CD4-positive, alpha-beta T cell treated with Interleukin-12 subunit alpha and Interleukin-12 subunit beta, for 1 hour (primary cell): ENCODE data around the gene VPS18.

Experiments used
- DNase-seq: peaks from one replicate; pipeline ENCODE4 v3.0.0-alpha.2; 2020

VPS18 gene

DNA sequence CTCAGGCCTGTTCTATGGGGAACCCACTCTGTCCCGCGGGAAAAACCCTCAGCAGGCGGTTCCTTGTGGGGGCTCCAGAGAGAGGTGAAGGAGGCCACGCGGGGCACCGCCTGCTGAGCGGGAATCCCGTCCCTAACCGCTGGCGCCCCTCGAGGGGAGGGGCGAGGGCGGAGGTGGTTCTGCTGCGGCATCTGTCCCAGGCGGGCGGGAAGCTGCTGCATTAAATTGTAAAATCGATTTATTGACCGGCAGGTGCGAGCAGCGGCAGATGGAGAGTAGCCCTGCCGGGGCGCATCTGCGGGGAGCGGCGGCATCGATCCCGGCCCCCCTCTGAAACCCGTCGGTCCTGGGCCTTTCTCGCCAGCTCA, 31.2 kb downstream of the VPS18 start:
- DNase-seq = no peak

DNA sequence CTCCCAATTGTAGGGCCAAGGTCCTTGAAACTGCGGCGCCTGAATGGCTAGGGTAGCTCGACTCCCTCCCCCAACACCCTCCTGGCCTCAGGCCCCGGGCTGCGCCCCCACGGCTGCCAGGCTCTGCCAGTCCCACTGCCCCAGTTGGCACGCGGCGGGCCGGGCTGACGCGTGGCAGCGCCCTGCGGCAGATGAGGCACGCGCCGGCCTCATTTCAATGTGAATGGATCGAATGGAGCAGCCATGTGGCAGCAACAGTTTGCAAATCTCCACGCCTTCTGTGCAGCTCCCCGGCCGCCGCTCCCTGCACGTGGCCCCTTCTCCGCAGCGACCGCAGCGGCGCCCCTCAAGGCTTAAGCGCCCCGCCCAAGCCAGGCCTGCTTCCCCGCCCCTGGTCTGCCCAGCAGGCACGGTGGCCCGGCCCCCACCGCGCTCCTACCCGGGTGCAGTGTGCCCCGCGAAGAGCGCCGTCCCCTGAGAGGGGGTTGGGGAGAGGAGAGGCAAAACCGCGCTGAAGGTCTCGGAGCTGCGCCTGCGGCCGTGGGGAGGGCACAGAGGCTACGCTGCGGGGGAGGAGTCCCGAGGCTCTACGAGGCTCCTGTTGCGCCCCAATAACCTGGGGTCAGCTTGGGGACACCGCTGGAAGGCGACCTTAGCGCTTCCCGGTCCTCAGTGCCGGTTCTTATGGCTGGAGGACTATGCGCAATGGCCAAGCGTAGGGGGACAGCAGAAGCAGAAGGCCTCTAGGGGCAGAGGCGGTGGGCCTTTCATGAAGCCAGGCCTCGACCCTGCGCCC, 31.8 kb downstream of the VPS18 start:
- DNase-seq = no peak

DNA sequence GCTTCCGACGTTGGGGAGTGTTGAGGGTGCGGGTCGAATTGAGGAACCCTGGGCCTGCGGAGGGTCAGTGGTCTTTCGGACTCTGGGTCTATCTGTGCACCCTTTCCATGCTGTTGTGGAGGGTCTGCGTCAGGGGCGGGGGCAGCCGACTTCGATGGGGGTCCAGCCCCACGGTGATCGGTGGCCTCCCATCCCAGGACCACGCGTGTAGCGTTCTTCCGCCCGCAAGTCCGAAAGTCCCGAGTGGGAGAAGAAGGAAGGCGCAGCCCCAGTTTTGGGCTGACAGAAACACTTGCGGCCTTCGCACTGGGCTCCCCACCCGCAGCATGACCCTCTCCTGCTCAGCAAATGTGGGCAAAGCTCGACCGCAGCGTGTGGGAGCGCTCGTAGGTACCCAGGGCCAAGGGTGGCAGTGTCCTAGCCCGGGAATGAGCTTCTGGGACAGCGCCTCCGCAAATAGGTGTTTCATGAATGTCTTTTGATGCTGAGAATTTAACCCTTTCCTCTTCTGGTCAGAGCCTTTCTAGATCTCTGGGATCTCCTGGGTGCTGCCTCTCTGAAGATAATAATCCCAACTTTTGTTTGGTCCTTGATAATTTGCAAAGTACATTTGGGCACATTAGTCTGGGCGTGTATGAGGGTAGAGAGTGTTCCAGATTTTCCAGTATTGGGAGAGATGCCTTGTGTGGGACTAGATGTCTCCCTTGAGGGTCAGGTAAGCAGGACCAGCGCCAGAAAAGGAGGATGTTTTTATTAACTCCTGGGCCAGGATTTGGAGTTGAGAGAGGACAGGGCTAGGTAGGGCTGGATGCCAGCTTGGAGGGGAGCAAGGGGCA, 32.6 kb downstream of the VPS18 start:
- DNase-seq = no peak

DNA sequence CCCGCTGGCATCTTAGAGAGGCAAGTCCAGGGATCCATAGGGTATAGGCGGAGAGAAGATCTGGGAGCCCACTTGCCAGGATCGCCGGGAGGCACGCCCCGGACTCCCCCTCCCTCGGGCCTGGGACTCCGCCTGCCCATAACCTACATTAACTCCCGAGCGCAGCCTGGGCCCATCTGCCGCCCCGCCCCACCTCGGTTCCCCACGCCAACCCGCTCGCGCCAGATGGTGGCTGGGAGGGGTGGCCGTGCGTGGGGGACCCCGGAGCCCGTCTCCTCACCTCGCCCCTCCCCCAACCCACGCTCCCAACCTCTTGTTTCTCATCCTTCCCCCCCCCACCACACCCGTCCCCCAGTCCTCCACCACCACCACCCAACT, 33.2 kb downstream of the VPS18 start:
- no peak for DNase-seq

DNA sequence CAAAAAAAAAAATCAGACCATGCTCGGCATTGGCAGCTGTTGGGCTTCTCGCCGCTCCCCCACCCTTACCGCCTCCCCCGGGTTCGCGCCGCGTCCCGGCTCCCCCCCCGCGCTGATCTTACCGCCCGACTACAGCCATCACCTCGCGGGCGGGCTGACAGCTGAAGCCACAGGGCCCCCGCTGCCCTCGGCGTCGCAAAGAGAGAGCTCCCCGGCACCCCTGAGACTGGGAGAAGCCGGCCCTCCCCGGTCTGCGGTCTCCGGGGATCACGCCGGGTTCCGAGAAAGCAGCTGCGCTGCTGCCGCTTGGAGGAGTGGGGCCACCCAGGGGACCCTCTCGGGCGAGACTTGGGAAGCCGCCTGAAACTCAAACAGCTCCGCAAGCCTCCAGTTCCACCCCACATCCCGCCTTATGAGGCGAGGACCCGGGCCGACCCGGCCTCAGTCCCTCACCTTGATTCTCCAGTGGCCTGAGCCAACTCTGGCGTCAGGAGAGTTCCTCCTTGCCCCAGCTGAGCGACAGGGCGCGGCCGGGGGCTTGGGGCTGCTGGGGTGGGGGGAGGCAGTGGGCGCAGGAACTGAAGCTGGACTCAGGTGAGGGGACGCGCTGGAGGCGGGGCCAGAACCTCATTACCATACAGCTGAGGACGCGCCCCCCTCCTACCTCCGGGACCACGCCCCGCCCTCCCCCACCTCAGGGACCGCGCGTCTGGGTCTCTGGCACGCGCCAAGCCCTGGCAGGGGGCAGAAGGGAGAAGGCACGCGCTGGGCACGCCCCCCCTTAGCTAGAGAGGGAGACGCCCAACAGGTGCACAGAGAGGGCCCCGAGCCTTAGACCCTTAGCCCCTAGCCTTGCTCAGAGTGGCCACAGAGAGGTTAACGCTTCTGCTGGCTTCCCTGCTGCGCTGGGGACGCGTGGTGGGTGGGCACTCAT, 33.9 kb downstream of the VPS18 start:
- no peak for DNase-seq

DNA sequence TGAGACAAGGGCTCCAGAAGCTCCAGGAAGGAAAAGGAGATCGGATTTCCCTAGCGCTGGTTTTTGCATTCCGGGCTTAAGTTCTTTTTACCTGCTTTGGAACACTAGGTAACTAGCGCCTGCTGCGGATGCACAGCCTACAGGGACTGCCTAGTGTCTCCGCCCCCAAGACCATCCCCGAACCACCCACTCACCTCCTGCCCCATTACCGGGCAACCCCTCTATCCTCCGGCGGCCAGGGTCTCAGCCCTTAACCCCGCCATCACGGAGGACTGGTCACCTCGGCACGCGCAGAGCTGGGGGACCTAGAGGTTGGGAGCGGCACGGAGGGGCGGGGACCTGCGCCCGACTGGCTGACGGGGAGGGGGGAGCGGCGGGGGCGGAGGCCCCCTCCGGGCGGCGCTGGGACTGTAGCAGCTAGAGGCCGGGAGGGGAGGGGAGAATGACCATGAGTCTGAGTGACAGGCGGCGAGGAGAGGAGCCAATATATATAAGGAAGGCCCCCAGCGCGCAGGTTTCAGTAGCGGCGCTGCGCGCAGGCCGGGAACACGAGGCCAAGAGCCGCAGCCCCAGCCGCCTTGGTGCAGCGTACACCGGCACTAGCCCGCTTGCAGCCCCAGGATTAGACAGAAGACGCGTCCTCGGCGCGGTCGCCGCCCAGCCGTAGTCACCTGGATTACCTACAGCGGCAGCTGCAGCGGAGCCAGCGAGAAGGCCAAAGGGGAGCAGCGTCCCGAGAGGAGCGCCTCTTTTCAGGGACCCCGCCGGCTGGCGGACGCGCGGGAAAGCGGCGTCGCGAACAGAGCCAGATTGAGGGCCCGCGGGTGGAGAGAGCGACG, 34.8 kb downstream of the VPS18 start, which contains the start of gene DLL4:
DLL4 (plus strand) TSS at position 520 of the 839 bp plus-strand sequence. CDS start 329 bp downstream, outside the sequence.
- no peak for DNase-seq

DNA sequence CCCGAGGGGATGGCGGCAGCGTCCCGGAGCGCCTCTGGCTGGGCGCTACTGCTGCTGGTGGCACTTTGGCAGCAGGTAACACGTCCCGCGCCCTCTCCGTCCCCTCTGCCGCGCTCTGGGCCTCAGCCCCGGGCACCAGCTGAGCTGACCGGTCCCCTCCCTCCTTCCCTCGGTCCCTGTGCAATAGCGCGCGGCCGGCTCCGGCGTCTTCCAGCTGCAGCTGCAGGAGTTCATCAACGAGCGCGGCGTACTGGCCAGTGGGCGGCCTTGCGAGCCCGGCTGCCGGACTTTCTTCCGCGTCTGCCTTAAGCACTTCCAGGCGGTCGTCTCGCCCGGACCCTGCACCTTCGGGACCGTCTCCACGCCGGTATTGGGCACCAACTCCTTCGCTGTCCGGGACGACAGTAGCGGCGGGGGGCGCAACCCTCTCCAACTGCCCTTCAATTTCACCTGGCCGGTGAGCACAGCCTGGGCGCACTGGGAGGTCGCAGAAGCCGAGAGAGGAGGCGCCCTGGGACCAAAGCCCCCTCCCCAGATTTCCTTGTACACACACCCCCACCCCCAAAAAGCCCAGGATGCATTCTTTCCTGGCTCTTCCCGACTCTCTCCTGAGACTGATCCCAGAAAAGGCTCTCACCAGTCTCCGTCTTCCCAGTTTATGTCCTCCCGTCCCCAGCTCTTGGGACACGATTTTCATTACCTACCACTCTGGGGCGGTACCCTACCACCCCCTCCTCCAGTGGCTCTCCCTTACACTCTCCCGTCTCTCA, 35.6 kb downstream of the VPS18 start:
- no peak for DNase-seq

DNA sequence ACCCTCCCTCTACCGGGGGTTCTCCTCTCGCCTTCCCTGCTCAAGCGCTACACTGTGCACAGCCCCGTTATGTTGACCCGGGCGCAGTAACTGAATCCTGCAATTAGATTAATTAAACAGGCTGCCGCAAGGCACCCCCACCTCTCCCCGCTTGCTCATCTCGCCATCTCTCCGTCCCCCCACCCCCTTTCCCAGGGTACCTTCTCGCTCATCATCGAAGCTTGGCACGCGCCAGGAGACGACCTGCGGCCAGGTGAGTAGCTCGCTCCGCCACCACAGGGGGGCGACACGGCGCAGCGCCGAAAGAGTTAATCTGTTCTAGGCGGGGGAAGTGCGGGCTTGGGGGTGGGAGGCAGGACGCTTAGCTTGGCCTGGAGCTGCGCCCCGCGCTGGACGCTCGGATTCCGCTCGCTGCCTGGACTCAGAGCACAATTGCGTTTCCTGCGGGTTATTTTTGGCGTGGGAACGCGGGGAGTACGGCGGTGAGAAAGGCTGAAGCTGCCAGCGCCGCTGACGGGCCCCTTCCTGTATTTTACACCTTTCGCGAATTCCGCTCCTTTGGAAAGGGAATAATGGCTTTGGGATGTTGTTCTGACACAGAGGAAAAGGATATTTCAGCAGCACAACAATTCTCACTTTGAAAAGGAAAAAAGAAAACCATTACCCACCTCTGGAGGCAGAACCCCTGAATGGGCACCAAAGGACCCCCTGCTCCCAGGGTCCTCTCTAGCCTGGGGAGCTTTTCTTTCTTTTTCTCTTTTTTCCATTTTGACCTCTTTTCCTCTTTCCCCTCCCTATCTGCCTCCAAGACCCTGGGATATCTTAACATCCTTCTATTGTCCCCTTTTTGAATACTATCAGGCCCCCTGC, 36.4 kb downstream of the VPS18 start:
- DNase-seq = no peak

DNA sequence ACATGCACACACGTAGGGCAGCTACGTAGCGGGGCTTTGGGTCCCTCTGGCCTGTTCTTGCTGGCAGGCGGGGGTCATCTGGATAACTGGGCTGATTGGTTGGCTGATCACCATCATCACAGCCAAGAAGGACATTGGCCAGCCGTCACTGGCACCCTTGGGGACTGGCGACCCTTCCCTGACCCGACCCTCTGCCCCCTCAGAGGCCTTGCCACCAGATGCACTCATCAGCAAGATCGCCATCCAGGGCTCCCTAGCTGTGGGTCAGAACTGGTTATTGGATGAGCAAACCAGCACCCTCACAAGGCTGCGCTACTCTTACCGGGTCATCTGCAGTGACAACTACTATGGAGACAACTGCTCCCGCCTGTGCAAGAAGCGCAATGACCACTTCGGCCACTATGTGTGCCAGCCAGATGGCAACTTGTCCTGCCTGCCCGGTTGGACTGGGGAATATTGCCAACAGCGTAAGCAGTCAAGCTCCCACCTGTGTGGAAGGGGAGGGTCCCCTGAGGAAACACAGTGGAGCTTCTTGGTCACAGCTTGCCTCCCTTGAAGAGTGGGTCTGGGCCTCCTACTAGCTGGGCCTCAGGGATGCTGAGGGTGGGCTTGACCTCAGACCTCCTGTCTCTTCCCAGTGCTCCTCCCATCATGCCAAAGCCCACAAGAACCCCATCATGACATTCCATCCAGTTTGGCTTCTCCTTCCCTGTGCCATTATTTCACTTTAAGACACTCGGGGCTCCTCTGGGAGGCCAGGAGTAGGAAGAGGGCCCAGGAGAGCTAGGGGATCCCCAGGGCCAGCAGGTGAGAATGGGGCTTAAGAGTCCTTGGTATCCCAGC, 37.3 kb downstream of the VPS18 start:
- no peak for DNase-seq

DNA sequence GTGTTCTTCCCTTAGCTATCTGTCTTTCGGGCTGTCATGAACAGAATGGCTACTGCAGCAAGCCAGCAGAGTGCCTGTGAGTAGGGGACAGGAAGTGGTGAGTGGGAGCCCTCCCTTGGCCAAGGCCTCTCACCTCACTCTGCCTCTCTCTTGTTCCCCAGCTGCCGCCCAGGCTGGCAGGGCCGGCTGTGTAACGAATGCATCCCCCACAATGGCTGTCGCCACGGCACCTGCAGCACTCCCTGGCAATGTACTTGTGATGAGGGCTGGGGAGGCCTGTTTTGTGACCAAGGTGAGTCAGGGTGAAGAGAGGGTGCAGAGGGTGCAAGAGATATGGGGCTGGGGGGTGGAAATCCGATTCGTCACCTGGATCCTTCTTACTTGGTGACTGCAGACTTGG, 37.9 kb downstream of the VPS18 start:
- no peak for DNase-seq

DNA sequence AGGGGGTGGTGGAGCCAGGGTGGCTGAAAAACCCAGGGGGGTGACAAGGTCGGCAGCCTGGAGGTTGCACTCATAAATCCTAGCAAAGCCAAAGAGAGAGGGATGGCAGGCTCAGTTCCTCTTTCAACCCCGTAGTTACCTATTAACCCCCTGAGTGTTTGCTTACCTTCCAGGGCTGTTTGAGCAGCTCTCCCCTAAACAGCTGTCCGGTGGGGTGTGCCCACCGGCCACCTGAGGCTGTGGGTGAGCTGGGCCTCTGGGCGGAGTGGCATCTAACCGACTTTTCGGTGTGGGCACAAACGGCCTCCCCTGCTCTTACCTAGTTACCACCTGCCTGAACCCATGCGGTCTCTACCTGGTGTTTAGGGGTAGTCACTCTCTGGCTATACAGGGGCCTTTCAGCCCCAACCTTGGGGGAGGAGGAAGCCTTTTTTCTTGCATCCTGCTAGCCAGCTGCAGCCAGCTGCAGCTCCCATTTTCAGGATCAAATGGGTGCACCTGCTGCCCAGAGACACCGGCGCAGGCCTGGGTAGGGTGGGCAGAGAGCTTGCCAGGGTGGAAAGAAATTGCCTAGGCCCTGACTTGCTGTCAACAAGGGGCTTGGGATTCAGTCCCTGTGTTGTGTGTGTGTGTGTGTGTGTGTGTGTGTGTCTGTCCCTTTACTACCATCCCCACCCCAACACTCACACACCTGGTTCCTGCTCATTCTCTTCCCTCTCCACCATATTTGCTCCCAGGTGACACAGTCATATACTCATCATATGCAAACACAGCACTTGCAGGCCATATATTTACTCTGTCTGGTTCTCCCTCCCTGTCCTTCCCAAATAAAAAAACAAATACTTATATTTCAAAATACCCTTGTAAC, 38.6 kb downstream of the VPS18 start:
- DNase-seq = no peak

DNA sequence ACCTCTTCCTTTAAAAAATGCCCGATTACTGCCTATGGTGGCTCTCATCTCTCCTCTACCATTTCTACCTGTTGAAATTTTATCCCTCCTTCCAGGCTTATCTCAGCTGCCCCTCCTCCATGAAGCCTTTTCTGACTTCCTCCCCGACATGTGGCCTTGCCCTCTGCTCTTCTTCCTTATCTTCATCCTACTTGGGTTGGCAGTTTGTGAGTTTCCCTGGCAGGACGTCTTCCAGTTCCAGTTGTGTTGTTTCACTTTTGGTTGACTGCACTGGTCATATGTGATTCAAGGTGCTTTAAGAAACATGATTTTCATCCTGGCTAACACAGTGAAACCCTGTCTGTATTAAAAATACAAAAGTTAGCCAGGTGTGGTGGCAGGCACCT, 39.3 kb downstream of the VPS18 start:
- DNase-seq = no peak

DNA sequence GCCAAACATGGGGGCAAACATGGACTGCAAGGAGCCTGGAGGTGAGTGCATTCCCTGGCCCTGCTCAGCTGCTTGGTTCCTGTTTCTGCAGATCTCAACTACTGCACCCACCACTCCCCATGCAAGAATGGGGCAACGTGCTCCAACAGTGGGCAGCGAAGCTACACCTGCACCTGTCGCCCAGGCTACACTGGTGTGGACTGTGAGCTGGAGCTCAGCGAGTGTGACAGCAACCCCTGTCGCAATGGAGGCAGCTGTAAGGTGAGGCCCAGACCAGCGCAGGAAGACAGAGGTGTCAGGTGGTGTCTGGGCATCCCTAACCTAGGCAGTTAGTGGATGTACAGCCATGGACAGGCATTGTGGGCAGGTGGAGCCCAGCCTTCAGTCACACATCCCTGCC, 40.2 kb downstream of the VPS18 start:
- DNase-seq = no peak

DNA sequence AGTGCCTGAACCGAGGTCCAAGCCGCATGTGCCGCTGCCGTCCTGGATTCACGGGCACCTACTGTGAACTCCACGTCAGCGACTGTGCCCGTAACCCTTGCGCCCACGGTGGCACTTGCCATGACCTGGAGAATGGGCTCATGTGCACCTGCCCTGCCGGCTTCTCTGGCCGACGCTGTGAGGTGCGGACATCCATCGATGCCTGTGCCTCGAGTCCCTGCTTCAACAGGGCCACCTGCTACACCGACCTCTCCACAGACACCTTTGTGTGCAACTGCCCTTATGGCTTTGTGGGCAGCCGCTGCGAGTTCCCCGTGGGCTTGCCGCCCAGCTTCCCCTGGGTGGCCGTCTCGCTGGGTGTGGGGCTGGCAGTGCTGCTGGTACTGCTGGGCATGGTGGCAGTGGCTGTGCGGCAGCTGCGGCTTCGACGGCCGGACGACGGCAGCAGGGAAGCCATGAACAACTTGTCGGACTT, 42.0 kb downstream of the VPS18 start:
- no peak for DNase-seq

DNA sequence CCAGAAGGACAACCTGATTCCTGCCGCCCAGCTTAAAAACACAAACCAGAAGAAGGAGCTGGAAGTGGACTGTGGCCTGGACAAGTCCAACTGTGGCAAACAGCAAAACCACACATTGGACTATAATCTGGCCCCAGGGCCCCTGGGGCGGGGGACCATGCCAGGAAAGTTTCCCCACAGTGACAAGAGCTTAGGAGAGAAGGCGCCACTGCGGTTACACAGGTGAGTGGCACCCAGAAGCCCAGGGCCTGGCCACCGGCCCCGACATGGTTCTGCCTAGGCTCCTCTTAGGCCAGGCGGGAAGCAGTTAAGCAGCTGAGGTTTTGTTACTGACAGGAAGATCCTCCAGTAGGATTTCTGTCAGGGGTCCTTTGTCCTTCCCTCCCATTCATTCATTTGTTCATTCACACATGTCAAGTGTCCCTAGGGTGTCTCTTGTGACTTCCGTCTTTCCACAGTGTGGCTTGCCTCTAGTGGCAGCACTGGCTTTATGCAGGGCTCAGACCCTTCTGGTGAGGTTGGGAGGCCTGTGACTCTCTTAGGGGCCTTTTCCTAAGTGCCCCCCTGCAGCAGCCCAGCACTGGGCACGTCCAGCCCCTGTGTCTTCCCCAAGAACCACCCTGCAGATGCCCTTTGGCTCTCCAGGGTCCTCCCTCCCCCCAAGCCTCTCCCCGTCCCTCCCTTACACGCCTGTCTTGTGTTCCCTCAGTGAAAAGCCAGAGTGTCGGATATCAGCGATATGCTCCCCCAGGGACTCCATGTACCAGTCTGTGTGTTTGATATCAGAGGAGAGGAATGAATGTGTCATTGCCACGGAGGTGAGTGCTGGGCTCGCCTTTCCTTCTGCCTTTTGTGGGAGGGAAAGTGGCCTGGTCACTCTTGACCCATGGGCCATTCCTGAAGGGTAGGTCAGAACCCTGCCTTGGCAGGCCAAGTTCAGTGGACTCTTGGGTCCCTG, 42.7 kb downstream of the VPS18 start:
- DNase-seq = no peak

DNA sequence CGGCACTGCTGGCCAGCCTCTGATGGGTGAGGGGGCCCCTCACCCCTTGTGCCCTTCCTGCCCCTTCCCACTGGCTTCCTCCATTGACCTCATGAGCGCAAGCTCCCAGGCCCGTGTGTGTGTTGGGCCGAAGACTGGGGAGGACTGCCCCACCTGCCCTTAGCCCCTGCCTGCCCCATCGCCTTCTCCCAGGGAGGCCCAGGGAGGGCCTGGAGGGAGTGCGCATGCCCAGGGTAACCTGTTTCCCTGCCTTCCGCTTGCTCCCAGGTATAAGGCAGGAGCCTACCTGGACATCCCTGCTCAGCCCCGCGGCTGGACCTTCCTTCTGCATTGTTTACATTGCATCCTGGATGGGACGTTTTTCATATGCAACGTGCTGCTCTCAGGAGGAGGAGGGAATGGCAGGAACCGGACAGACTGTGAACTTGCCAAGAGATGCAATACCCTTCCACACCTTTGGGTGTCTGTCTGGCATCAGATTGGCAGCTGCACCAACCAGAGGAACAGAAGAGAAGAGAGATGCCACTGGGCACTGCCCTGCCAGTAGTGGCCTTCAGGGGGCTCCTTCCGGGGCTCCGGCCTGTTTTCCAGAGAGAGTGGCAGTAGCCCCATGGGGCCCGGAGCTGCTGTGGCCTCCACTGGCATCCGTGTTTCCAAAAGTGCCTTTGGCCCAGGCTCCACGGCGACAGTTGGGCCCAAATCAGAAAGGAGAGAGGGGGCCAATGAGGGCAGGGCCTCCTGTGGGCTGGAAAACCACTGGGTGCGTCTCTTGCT, 43.7 kb downstream of the VPS18 start:
- peak; percentile 27 for DNase-seq
